Lung (tissue), 12 donors: ENCODE results near the gene ALK. TPM values are rescaled to one million over a fixed set of nuclear protein-coding genes. Genes with fewer than 3 reads are reported as not detected.
A peak's percentile ranks its signal among the peaks of the same experiment; 100 is the strongest.

ENCODE experiments used
- ATAC-seq: fragments of 200-7000 bp; cut with Tn5 transposase; one replicate; pipeline ENCODE4 v1.9.1; 2020; ENCODE audit warnings: moderate number of reproducible peaks; ENCODE audit not compliant: insufficient read depth, low FRiP score
- DNase-seq, 3 donors: peaks; one replicate each; pipeline ENCODE4 v3.0.0-alpha.2; 2013 to 2017
- H3K27ac ChIP-seq, 2 donors: one replicate each; pipeline ENCODE4 v1.5.1; 2013; ENCODE audit warnings: mild to moderate bottlenecking in 2 of 2, moderate library complexity in 2 of 2, control low read depth in 1 of 2, inconsistent platforms in 1 of 2, low read depth in 1 of 2, low read length in 1 of 2
- H3K27me3 ChIP-seq, 3 donors: one replicate each; pipeline ENCODE4 v1.5.1; 2013; ENCODE audit warnings: low read length in 2 of 3; ENCODE audit not compliant: control insufficient read depth in 3 of 3, insufficient read depth in 3 of 3
- H3K36me3 ChIP-seq, 4 donors: one replicate each; pipeline ENCODE4 v1.5.1; 2013; ENCODE audit warnings: low read length in 4 of 4, mild to moderate bottlenecking in 1 of 4, moderate library complexity in 1 of 4; ENCODE audit not compliant: control insufficient read depth in 4 of 4, insufficient read depth in 4 of 4
- H3K4me1 ChIP-seq, 5 donors: one replicate each; pipeline ENCODE4 v1.5.1; 2013; ENCODE audit warnings: low read length in 5 of 5, mild to moderate bottlenecking in 2 of 5, moderate library complexity in 1 of 5; ENCODE audit not compliant: control insufficient read depth in 5 of 5, insufficient read depth in 5 of 5
- H3K4me3 ChIP-seq: one replicate; pipeline ENCODE4 v1.5.1; 2013; ENCODE audit warnings: mild to moderate bottlenecking, control low read depth, moderate library complexity
- H3K9ac ChIP-seq, 2 donors: one replicate each; pipeline ENCODE4 v1.5.1; 2013; ENCODE audit warnings: low read length in 2 of 2, control low read depth in 1 of 2; ENCODE audit not compliant: insufficient read depth in 1 of 2
- H3K9me3 ChIP-seq, 4 donors: one replicate each; pipeline ENCODE4 v1.5.1; 2013; ENCODE audit warnings: low read length in 3 of 4, mild to moderate bottlenecking in 1 of 4, moderate library complexity in 1 of 4; ENCODE audit not compliant: control insufficient read depth in 4 of 4, insufficient read depth in 3 of 4
- CTCF ChIP-seq: IDR thresholded peaks from 2 replicates; pipeline ENCODE4 v1.5.1; 2012; ENCODE audit warnings: mild to moderate bottlenecking; ENCODE audit errors: control extremely low read depth, extremely low read depth
- WGBS, 2 donors: extraction: QIAGEN DNeasy Blood & Tissue Kit; methylation state at CpG; one replicate each; pipeline ENCODE4 v1.1.7; 2013; 5-methylcytosine and 5-hydroxymethylcytosine counted together
- polyA plus RNA-seq, 2 donors: library from polyadenylated mRNA; stranded (reverse); fragments of 200-250 nt; gene quantifications; one replicate each; pipeline ENCODE4 v1.2.1, GENCODE V29; 2013
- total RNA-seq, 2 donors: library from RNA; depleted of rRNA in 1 of 2; stranded (reverse); fragments of >200 nt in 1 of 2; gene quantifications; one replicate each; pipeline ENCODE4 v1.2.1, GENCODE V29; 2014 to 2021
- donor health status: control.
- donor health status: control.
- donor health status: Bipolar disorder and iron deficiency.
- donor health status: healthy.
- donor health status: DM: yes; HTN: yes; CAD: no.

ALK gene
- total and polyA plus RNA-seq, 4 donors, result 0.09 to 0.25 (median 0.10) TPM; not detected in 1

GRCh38 chr2:29940706-29941105 lies 19.3 kb upstream of the ALK start:
- Histone ChIP-seq H3K4me1 (no peaks in the 10 kb centered on the region), H3K36me3 (no peaks in the 10 kb centered on the region), H3K27ac (no peak overlapping the region), H3K9ac (no peak overlapping the region), H3K27me3 (no peaks in the 10 kb centered on the region), H3K9me3 (peaks cover 0 to 2% (median 0%) of the 10 kb centered on the region in 4 donors), H3K4me3 (no peak overlapping the region)
- TF ChIP-seq CTCF, result no peak
- ATAC-seq (no peak), DNase-seq (peak; percentile 18 to 69 (median 32))
- 59 to 62% methylated on average over 5 of the region's 5 CpGs for WGBS, 2 donors

- TF ChIP-seq CTCF, result no peak
- 48 to 60% methylated on average over 8 of the region's 8 CpGs for WGBS, 2 donors
- H3K9me3 ChIP-seq, result peaks cover 0 to 2% (median 0%) of the 10 kb centered on the region in 4 donors
These were observed 14.6 kb upstream of the ALK start for GRCh38 chr2:29936020-29936419.

GRCh38 chr2:29931818-29932217 lies 10.4 kb upstream of the ALK start:
- no peak for TF ChIP-seq CTCF
- Histone ChIP-seq H3K9me3 (no peaks in the 10 kb centered on the region), H3K4me3 (no peak overlapping the region), H3K27me3 (no peaks in the 10 kb centered on the region), H3K36me3 (no peaks in the 10 kb centered on the region), H3K9ac (no peak overlapping the region), H3K27ac (no peak overlapping the region), H3K4me1 (no peaks in the 10 kb centered on the region)
- ATAC-seq, result no peak
- WGBS, 2 donors, result 27 to 75% methylated on average over 1 of the region's 1 CpG
- DNase-seq, result no peak

More at GRCh38 chr2:29936020-29936419, 14.6 kb upstream of the ALK start:
- no peak for DNase-seq
- Histone ChIP-seq H3K4me1 (no peaks in the 10 kb centered on the region), H3K27ac (no peak overlapping the region), H3K36me3 (no peaks in the 10 kb centered on the region), H3K9ac (no peak overlapping the region), H3K4me3 (no peak overlapping the region), H3K27me3 (no peaks in the 10 kb centered on the region)
- no peak for ATAC-seq

- Histone ChIP-seq H3K27me3 (peaks cover 4 to 33% (median 28%) of the 10 kb centered on the region in 3 donors), H3K27ac (no peak overlapping the region), H3K9me3 (peaks cover 0 to 2% (median 0%) of the 10 kb centered on the region in 4 donors), H3K36me3 (no peaks in the 10 kb centered on the region), H3K4me3 (no peak overlapping the region), H3K9ac (no peak overlapping the region), H3K4me1 (peaks cover 0 to 13% (median 5%) of the 10 kb centered on the region in 5 donors)
- WGBS, 2 donors, result 23 to 32% methylated on average over 3 of the region's 3 CpGs
- ATAC-seq, result no peak
- peak; percentile 41 to 70 (median 69) for DNase-seq
- TF ChIP-seq CTCF, result peak; percentile 52
These were observed 1.8 kb upstream of the ALK start for GRCh38 chr2:29923110-29923721.
